Activated gamma-delta T cell treated with anti-CD3 and anti-CD28 coated beads, Interleukin-2, amount 50 U/mL, for 16 hours (primary cell): Measurements from ENCODE around the gene KL.

Source experiments
- DNase-seq: peaks from one replicate; pipeline ENCODE4 v3.0.0-alpha.2; 2020; ENCODE audit warnings: low read depth

Gene KL

DNA sequence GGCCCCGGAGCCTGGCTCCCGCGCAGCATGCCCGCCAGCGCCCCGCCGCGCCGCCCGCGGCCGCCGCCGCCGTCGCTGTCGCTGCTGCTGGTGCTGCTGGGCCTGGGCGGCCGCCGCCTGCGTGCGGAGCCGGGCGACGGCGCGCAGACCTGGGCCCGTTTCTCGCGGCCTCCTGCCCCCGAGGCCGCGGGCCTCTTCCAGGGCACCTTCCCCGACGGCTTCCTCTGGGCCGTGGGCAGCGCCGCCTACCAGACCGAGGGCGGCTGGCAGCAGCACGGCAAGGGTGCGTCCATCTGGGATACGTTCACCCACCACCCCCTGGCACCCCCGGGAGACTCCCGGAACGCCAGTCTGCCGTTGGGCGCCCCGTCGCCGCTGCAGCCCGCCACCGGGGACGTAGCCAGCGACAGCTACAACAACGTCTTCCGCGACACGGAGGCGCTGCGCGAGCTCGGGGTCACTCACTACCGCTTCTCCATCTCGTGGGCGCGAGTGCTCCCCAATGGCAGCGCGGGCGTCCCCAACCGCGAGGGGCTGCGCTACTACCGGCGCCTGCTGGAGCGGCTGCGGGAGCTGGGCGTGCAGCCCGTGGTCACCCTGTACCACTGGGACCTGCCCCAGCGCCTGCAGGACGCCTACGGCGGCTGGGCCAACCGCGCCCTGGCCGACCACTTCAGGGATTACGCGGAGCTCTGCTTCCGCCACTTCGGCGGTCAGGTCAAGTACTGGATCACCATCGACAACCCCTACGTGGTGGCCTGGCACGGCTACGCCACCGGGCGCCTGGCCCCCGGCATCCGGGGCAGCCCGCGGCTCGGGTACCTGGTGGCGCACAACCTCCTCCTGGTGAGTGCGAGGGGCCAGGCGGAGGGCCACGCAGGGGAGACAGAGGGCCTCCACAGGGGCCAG lies at the start of gene KL:
KL (plus strand) TSS at position 10 of the 909 bp plus-strand sequence; CDS start at position 28, 18 bp downstream.
- no peak for DNase-seq

DNA sequence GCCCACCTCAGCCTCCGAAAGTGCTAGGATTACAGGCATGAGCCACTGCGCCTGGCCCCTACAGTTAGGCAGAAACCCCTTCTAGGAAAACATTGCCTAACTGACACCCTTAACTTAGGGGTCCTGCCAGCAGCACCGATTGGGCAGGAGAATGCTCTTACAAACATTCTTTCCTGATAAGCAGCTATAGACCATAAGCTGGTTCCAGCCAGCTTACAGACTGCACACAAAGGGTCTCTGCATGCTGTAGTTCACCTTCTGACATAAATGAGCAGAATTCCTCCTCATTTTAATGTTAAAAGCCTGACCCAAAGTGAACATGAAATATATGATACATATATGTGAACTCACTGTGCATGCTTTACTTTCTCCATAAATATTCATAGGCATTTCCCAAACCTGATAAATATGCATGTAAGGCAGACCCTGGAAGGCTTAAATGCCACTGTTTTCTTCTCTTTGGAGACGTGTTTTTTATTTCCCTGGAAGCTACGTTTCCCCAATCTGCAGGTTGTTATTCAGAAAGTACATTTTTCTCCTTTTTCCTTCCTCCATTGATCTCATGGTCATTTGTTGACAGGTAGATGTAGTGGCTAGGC lies 48.5 kb upstream of the KL start:
- no peak for DNase-seq

DNA sequence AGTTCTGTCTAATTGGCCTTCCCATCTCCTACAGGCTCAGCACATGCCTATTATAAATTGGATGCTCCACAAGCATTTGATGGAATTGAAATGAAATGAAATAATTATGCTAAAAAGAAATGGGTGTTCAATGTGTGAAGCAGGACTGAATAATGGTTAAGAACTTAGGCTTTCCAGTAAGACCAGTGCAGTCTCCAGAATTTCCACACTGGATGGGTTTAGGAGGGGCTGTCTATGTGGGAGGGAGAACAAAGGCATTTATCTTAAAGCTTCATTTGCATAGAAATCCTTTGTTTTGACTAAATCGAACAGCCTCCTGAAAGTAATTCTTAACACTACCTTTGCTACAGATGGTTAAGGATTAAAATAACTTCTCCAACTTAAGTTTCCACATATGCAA lies 47.9 kb upstream of the KL start:
- no peak for DNase-seq

DNA sequence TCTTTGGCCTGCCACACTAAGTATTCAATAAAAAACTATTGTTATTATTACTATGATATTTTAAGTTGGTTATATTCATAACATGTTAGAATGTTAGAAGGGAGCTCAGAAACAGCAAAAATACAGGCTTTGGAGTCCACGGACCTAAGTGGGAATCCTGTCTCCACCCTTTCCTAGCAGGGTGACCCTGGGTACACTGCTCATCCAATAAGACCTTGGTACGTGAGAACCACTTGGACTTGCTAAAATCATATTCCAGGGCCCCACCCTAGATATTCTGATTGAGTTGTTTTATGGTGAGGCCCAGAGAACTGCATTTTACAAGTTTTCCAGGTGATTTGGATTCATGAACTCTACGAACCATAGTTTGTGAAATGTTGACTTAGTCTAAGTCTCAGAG lies 47.4 kb upstream of the KL start:
- DNase-seq: no peak

- no peak for DNase-seq
These were observed 46.7 kb upstream of the KL start for GRCh38 chr13:32969516-32969941.

GRCh38 chr13:32976056-32976805 lies 40.0 kb upstream of the KL start:
- no peak for DNase-seq

DNA sequence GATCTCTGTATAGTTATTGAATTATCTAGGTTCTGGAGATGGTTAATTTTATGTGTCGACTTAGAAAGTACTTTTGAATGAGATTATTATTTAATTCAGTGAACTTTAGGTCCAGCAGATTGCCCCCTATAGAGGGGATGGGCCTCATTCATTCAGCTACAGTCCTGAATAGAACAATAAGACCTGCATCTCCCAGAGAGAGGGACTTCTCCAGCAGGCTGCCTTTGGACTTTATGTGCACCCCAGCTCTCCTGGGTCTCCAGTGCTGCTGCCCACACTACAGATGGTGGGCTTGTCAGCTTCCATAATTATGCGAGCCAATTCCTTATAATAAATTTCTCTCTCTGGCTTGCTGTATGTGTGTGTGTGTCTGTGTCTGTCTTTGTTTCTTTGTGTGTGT lies 39.3 kb upstream of the KL start:
- no peak for DNase-seq

DNA sequence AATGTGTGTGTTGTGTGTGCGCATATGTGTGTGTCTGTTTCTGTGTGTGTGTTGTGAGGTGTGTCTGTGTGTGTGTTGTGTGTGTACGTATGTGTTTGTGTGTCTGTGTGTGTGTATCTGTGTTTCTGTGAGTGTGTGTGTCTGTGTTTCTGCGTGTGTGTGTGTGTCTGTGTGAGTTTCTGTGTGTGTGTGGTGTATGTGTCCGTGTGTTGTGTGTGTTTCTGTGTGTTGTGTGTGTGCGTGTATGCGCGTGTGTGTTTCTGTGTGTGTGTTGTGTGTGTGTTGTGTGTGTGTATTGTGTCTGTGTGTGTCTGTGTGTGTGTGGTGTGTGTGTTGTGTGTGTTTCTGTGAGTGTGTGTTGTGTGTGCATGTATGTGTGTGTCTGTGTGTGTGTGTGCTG lies 38.9 kb upstream of the KL start:
- no peak for DNase-seq

GRCh38 chr13:32978278-32978677 lies 37.9 kb upstream of the KL start:
- DNase-seq: no peak

DNA sequence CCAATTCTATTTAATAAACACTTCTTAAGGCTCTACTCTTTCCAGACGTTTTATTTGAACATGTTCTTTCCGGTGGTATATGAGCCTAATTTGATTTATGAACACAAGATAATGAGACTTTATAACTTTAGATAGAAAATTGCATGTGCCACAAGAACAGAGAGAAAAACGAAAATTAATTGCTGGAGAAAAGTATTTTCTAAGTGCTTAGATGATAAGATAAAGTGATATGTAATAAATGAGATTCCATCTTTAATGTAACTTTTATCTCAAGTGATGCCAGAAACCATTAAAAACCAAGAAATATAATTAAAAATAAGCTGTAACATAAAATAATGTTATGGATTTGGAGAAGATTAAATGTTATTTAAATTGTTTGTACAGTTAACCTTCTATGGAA lies 33.2 kb upstream of the KL start:
- DNase-seq: no peak

GRCh38 chr13:32984857-32985626 lies 31.2 kb upstream of the KL start:
- DNase-seq: no peak

DNA sequence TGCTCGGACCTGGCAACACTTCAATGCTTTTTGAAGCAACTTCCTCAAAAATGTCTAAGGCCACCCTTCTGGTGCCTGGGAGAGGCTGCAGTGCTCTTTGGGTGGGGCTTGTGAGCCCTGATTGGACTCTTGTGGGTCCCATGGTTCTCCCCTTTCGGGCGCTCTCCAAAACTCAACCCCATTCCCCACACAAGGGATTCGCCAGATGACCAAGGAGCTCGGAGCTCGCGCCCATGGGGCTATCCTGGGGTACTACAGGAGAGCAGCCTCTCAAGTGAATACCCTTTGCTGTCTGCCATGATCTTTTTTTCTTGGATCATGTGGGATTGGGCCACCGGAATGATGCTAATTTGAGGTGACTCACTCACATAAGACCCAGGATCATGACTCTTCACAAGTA lies 29.7 kb upstream of the KL start:
- DNase-seq: no peak

DNA sequence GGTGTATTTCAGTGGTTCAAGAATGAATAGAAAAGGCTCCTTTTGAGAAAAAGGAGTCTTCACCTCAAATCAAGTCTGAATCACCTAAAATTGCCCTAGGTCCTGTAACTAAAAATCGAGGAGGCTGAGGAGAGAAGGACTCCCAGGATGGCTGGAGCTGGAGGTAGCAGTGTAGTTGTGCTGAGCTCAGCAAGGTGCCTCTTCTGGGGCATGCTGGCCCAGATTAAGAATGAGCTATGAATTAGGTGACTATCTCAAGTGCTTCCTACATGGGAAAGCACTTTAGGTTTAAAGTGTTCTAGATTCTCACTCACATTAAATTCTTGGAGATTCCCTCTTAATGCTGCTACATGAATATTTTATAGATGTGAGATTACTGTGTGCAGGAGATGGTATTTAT lies 28.8 kb upstream of the KL start:
- no peak for DNase-seq

- no peak for DNase-seq
These were observed 27.5 kb upstream of the KL start for GRCh38 chr13:32988608-32989289.

DNA sequence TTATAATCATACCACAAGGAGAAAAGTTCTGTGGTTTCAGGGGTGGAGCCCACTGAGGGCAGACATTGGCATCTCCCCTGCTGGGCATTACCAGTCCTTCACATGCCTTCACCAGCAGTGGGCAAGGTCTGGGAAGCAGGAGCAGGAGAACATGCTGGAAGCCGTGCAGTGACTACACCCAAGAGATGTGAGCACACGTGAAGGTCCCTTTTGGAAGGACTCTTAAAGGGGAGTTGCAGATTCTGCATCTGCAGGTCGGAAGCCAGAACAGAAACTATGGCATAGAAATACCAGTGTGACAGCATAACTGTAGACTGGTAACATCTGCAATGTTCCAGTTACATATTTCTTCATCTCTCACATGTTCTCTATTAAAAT lies 26.9 kb upstream of the KL start:
- DNase-seq: no peak

DNA sequence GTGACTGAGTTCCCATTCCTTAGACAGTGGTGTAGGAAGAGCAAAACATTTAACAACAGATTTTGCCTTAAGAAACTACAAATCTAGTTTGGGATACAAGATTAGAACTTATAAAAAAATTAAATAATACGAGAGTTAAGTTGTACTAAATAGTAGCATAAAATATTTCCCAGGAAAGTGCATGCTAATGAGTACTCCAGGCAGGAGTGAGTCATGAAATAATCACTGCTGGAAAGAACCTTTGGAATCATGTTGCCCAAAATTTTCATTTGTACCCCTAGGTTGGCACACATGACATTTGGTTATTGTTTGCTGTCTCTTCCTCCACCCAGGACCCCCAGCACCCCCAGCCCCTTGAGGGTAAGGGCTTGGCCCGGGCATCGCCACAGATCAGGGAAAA lies 26.3 kb upstream of the KL start:
- DNase-seq: no peak

GRCh38 chr13:32993145-32993544 lies 23.1 kb upstream of the KL start:
- no peak for DNase-seq

DNA sequence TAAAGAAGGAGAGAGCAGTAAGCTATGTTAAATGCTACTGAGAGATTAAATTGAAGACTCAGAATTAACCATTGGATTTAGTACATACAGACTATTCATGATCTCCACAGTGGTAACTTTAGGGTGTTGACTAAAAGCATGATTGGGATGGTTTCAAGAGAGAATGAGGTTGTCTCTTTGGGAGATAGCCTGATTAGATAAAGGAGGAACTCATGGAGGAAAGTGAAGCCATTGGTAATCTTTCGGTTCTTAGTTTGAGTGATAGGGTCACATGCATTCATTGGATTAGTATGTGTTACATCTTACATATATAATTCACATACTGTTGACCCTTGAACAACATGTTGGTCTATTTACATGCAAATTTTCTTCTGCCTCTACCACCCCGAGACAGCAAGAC lies 18.8 kb upstream of the KL start:
- no peak for DNase-seq

DNA sequence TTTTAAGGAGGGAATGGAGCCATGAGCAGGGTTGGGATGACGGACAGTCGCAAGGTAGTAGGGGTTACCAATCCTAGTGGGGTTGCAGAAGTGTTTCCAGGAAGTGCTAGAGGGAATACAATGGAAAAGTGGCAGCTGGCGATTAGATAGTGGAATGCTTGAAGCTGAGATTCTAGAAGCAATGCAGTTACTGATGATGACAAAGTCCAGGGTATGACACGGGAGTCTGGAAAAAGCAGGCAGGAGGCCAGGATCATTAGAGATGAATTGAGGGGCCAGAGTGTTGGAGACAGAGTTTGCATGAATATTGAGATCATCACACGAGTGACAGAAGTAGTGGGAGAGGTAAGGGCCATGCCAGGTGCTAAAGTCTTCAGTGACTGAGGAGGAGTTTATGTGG lies 17.3 kb upstream of the KL start:
- no peak for DNase-seq

- DNase-seq: no peak
These were observed 15.9 kb upstream of the KL start for GRCh38 chr13:33000365-33000764.

- DNase-seq: no peak
These were observed 12.7 kb upstream of the KL start for GRCh38 chr13:33003458-33004019.
